ENCODE results near the gene STAG1.
"Not testable (repeated sequence)": the region's sequence is repeated elsewhere in the genome, so short reads cannot be mapped to it uniquely, and the experiment has no call there.

STAG1 gene

GRCh38 chr3:136752172-136752421 lies at the start of gene STAG1:
Gene STAG1, minus strand, starts transcription at chr3:136752378. Its CDS starts 121,480 bp downstream, at chr3:136630898.
- DNase-seq: no peak

GRCh38 chr3:136801146-136801545 lies 49.0 kb upstream of the STAG1 start:
- DNase-seq: not testable (repeated sequence)

GRCh38 chr3:136792556-136793330 lies 40.6 kb upstream of the STAG1 start:
- no peak for DNase-seq

GRCh38 chr3:136790786-136791185 lies 38.6 kb upstream of the STAG1 start:
- no peak for DNase-seq

GRCh38 chr3:136789976-136790375 lies 37.8 kb upstream of the STAG1 start:
- DNase-seq: peak; percentile 20

GRCh38 chr3:136788154-136788553 lies 36.0 kb upstream of the STAG1 start:
- no peak for DNase-seq

GRCh38 chr3:136787349-136787748 lies 35.2 kb upstream of the STAG1 start:
- peak; percentile 23 for DNase-seq

- DNase-seq: peak; percentile 13
Observed at GRCh38 chr3:136783708-136784191, 31.6 kb upstream of the STAG1 start.

- no peak for DNase-seq
Observed at GRCh38 chr3:136780741-136781140, 28.6 kb upstream of the STAG1 start.

GRCh38 chr3:136778865-136779264 lies 26.7 kb upstream of the STAG1 start:
- DNase-seq: no peak

- DNase-seq: peak; percentile 65
Observed at GRCh38 chr3:136772709-136773108, 20.5 kb upstream of the STAG1 start.

GRCh38 chr3:136758160-136759102 lies 6.3 kb upstream of the STAG1 start:
- peak; percentile 33 for DNase-seq

GRCh38 chr3:136755192-136755591 lies 3.0 kb upstream of the STAG1 start:
- DNase-seq: no peak

- no peak for DNase-seq
Observed at GRCh38 chr3:136753326-136753939, 1.3 kb upstream of the STAG1 start.

- peak; percentile 98 for DNase-seq
Observed at GRCh38 chr3:136752422-136753325, 496 bp upstream of the STAG1 start.

GRCh38 chr3:136751316-136752171 lies 634 bp downstream of the STAG1 start:
- DNase-seq: peak; percentile 64

GRCh38 chr3:136750897-136751315 lies 1.3 kb downstream of the STAG1 start:
- peak; percentile 81 for DNase-seq

GRCh38 chr3:136750209-136750896 lies 1.8 kb downstream of the STAG1 start:
- DNase-seq: no peak

- DNase-seq: not testable (repeated sequence)
Observed at GRCh38 chr3:136749602-136750001, 2.6 kb downstream of the STAG1 start.

- DNase-seq: no peak
Observed at GRCh38 chr3:136749091-136749490, 3.1 kb downstream of the STAG1 start.

- no peak for DNase-seq
Observed at GRCh38 chr3:136745916-136746315, 6.3 kb downstream of the STAG1 start.
